B cell (primary cell): ENCODE results near the gene PTH. TPM values are rescaled to one million over a fixed set of nuclear protein-coding genes. Genes with fewer than 3 reads are reported as not detected.

Experiments
- ATAC-seq: fragments of 200-7000 bp; cut with Tn5 transposase; one replicate; pipeline ENCODE4 v1.10.0; 2021; ENCODE audit warnings: low read depth, mild to moderate bottlenecking, moderate number of reproducible peaks, moderate library complexity
- CTCF ChIA-PET: fragments of 350-600 bp; sonication (Branson Sonifier 250); formaldehyde crosslinking; loops from one replicate; lab custom pipeline; 2021; ENCODE audit warnings: antibody characterized with exemption, inconsistent platforms; lab: Charles Lee
- POLR2A ChIA-PET: fragments of 350-600 bp; sonication (Branson Sonifier 250); formaldehyde crosslinking; loops from one replicate; lab custom pipeline; 2021; ENCODE audit warnings: antibody characterized with exemption; lab: Charles Lee
- DNase-seq: peaks from one replicate; pipeline ENCODE4 v3.0.0; 2013
- H2AFZ ChIP-seq: 2 replicates; pipeline ENCODE4 v1.6.1; 2012; ENCODE audit warnings: mild to moderate bottlenecking, low read depth, low read length; ENCODE audit not compliant: insufficient read depth, poor library complexity, severe bottlenecking
- H3K27ac ChIP-seq, 2 donors: 1 replicate in 1 of 2; 2 replicates in 1 of 2; pipeline ENCODE4 v1.5.1; 2012 to 2013; ENCODE audit warnings: low read length in 2 of 2, mild to moderate bottlenecking in 2 of 2, moderate library complexity in 1 of 2
- H3K27me3 ChIP-seq, 4 experiments: fragments of 200-600 bp in 1 of 4; sonication (generic) in 1 of 4; replicated peaks in 1 of 4; 1 replicate in 2 of 4; 2 replicates in 2 of 4; pipeline versions ENCODE4 v1.6.1 to v1.7.0; 2013 to 2016; ENCODE audit warnings: low read length in 3 of 4, mild to moderate bottlenecking in 2 of 4, mixed read lengths in 1 of 4, moderate library complexity in 1 of 4; ENCODE audit not compliant: insufficient read depth in 4 of 4, control insufficient read depth in 3 of 4; ENCODE audit errors: control extremely low read depth in 1 of 4
- H3K36me3 ChIP-seq, 2 experiments: replicated peaks in 1 of 2; 1 replicate in 1 of 2; 2 replicates in 1 of 2; pipeline versions ENCODE4 v1.6.1 to v1.7.1; 2013; ENCODE audit warnings: low read length in 1 of 2; ENCODE audit not compliant: insufficient read depth in 2 of 2, control insufficient read depth in 1 of 2; ENCODE audit errors: control extremely low read depth in 1 of 2, extremely low read depth in 1 of 2
- H3K4me1 ChIP-seq, 2 donors: fragments of 200-600 bp in 1 of 2; sonication (generic) in 1 of 2; 1 replicate in 1 of 2; 2 replicates in 1 of 2; pipeline versions ENCODE4 v1.5.1 to v1.6.1; 2013 to 2017; ENCODE audit warnings: low read length in 2 of 2; ENCODE audit not compliant: control insufficient read depth in 2 of 2, insufficient read depth in 2 of 2
- H3K4me2 ChIP-seq: replicated peaks from 2 replicates; pipeline ENCODE3; 2012; ENCODE audit warnings: mild to moderate bottlenecking, low read depth, low read length; ENCODE audit not compliant: poor library complexity, severe bottlenecking
- H3K4me3 ChIP-seq, 5 experiments: fragments of 200-600 bp in 1 of 5; sonication (generic) in 1 of 5; 1 replicate in 3 of 5; 2 replicates in 2 of 5; pipeline versions ENCODE4 v1.5.1 to v1.7.0; 2011 to 2016; ENCODE audit warnings: low read length in 4 of 5, mild to moderate bottlenecking in 4 of 5, low read depth in 2 of 5, control low read depth in 1 of 5, moderate library complexity in 1 of 5; ENCODE audit not compliant: insufficient read depth in 1 of 5; ENCODE audit errors: control extremely low read depth in 1 of 5, extremely low read depth in 1 of 5
- H3K79me2 ChIP-seq: fragments of 200-600 bp; sonication (generic); one replicate; pipeline ENCODE4 v1.6.0; 2016; ENCODE audit warnings: low read length; ENCODE audit not compliant: control insufficient read depth, insufficient read depth
- H3K9ac ChIP-seq: fragments of 200-600 bp; sonication (generic); 2 replicates; pipeline ENCODE4 v1.6.1; 2017; ENCODE audit warnings: mild to moderate bottlenecking, low read length, moderate library complexity
- H3K9me3 ChIP-seq, 3 donors: one replicate each; pipeline versions ENCODE4 v1.6.1 to v1.7.1; 2013; ENCODE audit warnings: low read length in 2 of 3; ENCODE audit not compliant: control insufficient read depth in 2 of 3, insufficient read depth in 1 of 3; ENCODE audit errors: control extremely low read depth in 1 of 3
- H4K20me1 ChIP-seq: 2 replicates; pipeline ENCODE4 v1.6.0; 2012; ENCODE audit warnings: mild to moderate bottlenecking, low read length; ENCODE audit not compliant: insufficient read depth, control insufficient read depth, poor library complexity, severe bottlenecking
- H3K27ac Mint-ChIP-seq: one replicate; pipeline ENCODE4 v1.8.0; 2021; ENCODE audit warnings: mixed read lengths
- H3K27me3 Mint-ChIP-seq: one replicate; pipeline ENCODE4 v1.8.0; 2021; ENCODE audit warnings: mixed read lengths
- H3K4me1 Mint-ChIP-seq: one replicate; pipeline ENCODE4 v1.8.0; 2021; ENCODE audit warnings: mixed read lengths
- H3K4me3 Mint-ChIP-seq: one replicate; pipeline ENCODE4 v1.8.0; 2021; ENCODE audit warnings: mixed read lengths
- H3K9me3 Mint-ChIP-seq: one replicate; pipeline ENCODE4 v1.8.0; 2022; ENCODE audit warnings: mixed read lengths; ENCODE audit not compliant: insufficient read depth
- EZH2 ChIP-seq: IDR thresholded peaks from 2 replicates; pipeline ENCODE4 v1.6.1; 2012; ENCODE audit warnings: borderline replicate concordance, low read depth, mild to moderate bottlenecking, moderate library complexity, low read length; ENCODE audit not compliant: insufficient read depth, poor library complexity, severe bottlenecking
- WGBS: methylation state at CpG from one replicate; pipeline ENCODE4 v1.1.5; 2013; ENCODE audit warnings: missing lambda C conversion rate; ENCODE audit not compliant: insufficient coverage; 5-methylcytosine and 5-hydroxymethylcytosine counted together
- intact Hi-C: fragments of 100-400 bp; cut with micrococcal nuclease; formaldehyde crosslinking; loops from one replicate; pipeline ENCODE4 v1.10.0; 2022
- polyA plus RNA-seq: library from polyadenylated mRNA; depleted of rRNA; stranded (reverse); fragments of >200 nt; gene quantifications from 2 replicates; pipeline ENCODE4 v1.2.3, GENCODE V29; 2012
- total RNA-seq, 2 donors: library from RNA; stranded (reverse); fragments of 120-200 nt in 1 of 2; gene quantifications; 1 replicate in 1 of 2; 2 replicates in 1 of 2; pipeline versions ENCODE4 v1.2.3 to v1.2.4, GENCODE V29; 2013 to 2022
- TF ChIP-seq, protein P1 (sequence below): fragments of 200-600 bp; IDR thresholded peaks from one replicate; pipeline ENCODE4 v1.8.0; 2022; ENCODE audit warnings: antibody characterized with exemption, mild to moderate bottlenecking

PTH gene
- total and polyA plus RNA-seq, 2 donors (not counting 1 experiment from before 2014, with no cell fraction given) = not detected

DNA sequence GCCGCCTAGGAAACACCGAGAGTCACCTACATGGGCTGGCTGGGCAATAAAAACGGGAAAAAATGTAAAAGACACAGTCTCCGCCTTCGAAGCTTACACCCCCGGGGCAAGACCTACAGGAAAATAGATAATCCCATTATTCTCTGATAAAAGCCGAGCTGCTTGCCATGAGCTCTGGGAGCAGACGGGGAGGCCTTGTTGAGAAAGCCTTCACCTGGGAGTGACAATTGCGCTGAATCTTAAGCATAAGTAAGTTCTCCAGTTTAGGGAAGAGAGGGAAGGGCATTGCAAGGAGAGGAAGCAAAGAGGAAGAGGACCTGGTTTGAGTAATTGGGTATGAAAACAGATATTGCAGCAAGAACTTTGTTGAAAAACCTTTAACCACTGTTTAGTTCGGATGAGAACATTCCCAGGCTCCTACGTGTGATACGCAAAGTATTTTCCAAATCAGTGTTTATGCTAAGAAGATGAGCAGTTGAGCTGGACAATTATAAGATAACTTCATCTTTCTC lies 32.0 kb downstream of the PTH start:
- 20% methylated on average over 8 of the region's 12 CpGs for WGBS
- peaks cover 38% of the 10 kb centered on the region for H3K79me2 ChIP-seq
- ATAC-seq = no peak
- peak overlapping the region; percentile 97 for H3K9ac ChIP-seq
- Mint-ChIP-seq H3K4me3 (peak overlapping the region; percentile 99), H3K27me3 (no peaks in the 10 kb centered on the region), H3K9me3 (no peaks in the 10 kb centered on the region), H3K27ac (peak overlapping the region; percentile 97), H3K4me1 (peaks cover 40% of the 10 kb centered on the region)
- H3K36me3 ChIP-seq = no peaks in the 10 kb centered on the region
- TF ChIP-seq, protein P1, sequence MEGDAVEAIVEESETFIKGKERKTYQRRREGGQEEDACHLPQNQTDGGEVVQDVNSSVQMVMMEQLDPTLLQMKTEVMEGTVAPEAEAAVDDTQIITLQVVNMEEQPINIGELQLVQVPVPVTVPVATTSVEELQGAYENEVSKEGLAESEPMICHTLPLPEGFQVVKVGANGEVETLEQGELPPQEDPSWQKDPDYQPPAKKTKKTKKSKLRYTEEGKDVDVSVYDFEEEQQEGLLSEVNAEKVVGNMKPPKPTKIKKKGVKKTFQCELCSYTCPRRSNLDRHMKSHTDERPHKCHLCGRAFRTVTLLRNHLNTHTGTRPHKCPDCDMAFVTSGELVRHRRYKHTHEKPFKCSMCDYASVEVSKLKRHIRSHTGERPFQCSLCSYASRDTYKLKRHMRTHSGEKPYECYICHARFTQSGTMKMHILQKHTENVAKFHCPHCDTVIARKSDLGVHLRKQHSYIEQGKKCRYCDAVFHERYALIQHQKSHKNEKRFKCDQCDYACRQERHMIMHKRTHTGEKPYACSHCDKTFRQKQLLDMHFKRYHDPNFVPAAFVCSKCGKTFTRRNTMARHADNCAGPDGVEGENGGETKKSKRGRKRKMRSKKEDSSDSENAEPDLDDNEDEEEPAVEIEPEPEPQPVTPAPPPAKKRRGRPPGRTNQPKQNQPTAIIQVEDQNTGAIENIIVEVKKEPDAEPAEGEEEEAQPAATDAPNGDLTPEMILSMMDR = no peak
- no peak for TF ChIP-seq EZH2
- peak overlapping the region; percentile 87 to 94 (median 88) for H3K4me3 ChIP-seq
- H4K20me1 ChIP-seq = no peaks in the 10 kb centered on the region
- intact Hi-C loops = loop anchor here (1.0 to 10.0 kb wide), 4 partner anchors 187 to 1428 kb away; partner anchors contain the start of genes BMAL1, CYP2R1, FAR1 and PSMA1
- peaks cover 17 to 18% of the 10 kb centered on the region in 2 donors for H3K4me1 ChIP-seq
- peak overlapping the region; percentile 61 to 93 for H3K27ac ChIP-seq
- no peak for DNase-seq
- ChIA-PET CTCF (interaction anchor here (0.6 to 2.6 kb wide), 3 partner anchors 14 to 204 kb away, joined by 3 to 11 read pairs (median 8); partner anchors contain the start of gene FAR1), POLR2A (interaction anchor here (1.0 kb wide), 1 partner anchor 204 kb away, joined by 5 read pairs; the partner anchor contains the start of gene FAR1)
- H3K27me3 ChIP-seq = no peaks in the 10 kb centered on the region
- peak overlapping the region; percentile 87 for H2AFZ ChIP-seq
- peak overlapping the region; percentile 78 for H3K4me2 ChIP-seq
- no peaks in the 10 kb centered on the region for H3K9me3 ChIP-seq
